ENCODE results near the gene AHI1.

DNA sequence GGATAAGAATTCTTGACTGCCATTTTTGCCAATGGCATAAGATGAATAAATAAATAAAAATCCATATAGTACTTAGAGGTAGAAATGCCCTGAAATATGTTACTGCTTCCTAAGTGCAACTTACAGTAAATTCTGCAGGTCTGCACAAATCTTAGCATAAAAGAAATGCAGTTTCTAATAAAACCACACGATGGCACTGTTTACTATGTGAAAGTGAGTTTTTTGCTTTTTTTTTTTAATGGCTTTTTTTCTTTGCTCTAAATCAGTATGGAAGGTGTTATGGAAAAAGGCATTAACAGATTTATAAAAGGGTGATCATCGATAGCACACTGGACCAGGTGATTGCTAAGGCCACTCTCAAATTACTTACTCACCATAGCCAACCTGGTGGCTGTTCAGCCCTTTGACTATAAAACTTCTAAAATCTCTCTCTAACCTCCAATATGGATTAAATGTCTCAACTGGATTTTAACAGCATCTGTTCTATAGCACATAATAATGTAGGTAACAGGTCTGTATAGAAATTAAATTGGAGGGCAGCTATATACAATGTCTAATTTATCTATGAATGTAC is 45.8 kb downstream of the AHI1 start:
- TF ChIP-seq, protein P1, sequence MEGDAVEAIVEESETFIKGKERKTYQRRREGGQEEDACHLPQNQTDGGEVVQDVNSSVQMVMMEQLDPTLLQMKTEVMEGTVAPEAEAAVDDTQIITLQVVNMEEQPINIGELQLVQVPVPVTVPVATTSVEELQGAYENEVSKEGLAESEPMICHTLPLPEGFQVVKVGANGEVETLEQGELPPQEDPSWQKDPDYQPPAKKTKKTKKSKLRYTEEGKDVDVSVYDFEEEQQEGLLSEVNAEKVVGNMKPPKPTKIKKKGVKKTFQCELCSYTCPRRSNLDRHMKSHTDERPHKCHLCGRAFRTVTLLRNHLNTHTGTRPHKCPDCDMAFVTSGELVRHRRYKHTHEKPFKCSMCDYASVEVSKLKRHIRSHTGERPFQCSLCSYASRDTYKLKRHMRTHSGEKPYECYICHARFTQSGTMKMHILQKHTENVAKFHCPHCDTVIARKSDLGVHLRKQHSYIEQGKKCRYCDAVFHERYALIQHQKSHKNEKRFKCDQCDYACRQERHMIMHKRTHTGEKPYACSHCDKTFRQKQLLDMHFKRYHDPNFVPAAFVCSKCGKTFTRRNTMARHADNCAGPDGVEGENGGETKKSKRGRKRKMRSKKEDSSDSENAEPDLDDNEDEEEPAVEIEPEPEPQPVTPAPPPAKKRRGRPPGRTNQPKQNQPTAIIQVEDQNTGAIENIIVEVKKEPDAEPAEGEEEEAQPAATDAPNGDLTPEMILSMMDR (IDR thresholded peaks at IDR 0.05), result no peak
- TF ChIP-seq POLR2A (IDR thresholded peaks at IDR 0.05), result no peak
